Neutrophil (primary cell): ENCODE data around the gene RRP12.
A peak's percentile ranks its signal among the peaks of the same experiment; 100 is the strongest.

Experiments used
- H3K27ac ChIP-seq: fragments of 200-600 bp; sonication (generic); 2 replicates; pipeline ENCODE4 v1.5.1; 2016; ENCODE audit warnings: mild to moderate bottlenecking, moderate library complexity
- H3K27me3 ChIP-seq: fragments of 200-600 bp; sonication (generic); 2 replicates; pipeline ENCODE4 v1.6.0; 2016; ENCODE audit warnings: mild to moderate bottlenecking
- H3K36me3 ChIP-seq: fragments of 200-600 bp; sonication (generic); 2 replicates; pipeline ENCODE4 v1.5.1; 2017
- H3K4me1 ChIP-seq, 2 experiments: fragments of 200-600 bp in 1 of 2; sonication (generic) in 1 of 2; 1 replicate in 1 of 2; 2 replicates in 1 of 2; pipeline versions ENCODE4 v1.5.1 to v1.6.1; 2013 to 2016; ENCODE audit warnings: low read depth in 1 of 2, low read length in 1 of 2, mild to moderate bottlenecking in 1 of 2, moderate library complexity in 1 of 2; ENCODE audit not compliant: control insufficient read depth in 1 of 2, insufficient read depth in 1 of 2
- H3K4me3 ChIP-seq, 2 experiments: fragments of 200-600 bp in 1 of 2; sonication (generic) in 1 of 2; 1 replicate in 1 of 2; 2 replicates in 1 of 2; pipeline ENCODE4 v1.5.1; 2013 to 2016; ENCODE audit warnings: low read depth in 1 of 2, low read length in 1 of 2, mild to moderate bottlenecking in 1 of 2, moderate library complexity in 1 of 2
- H3K9me3 ChIP-seq: fragments of 200-600 bp; sonication (generic); 2 replicates; pipeline ENCODE4 v1.5.1; 2016
- TF ChIP-seq, protein P1 (sequence below): fragments of 200-600 bp; sonication (generic); IDR thresholded peaks from 2 replicates; pipeline ENCODE4 v1.5.1; 2016; ENCODE audit warnings: antibody characterized with exemption

RRP12 gene

DNA sequence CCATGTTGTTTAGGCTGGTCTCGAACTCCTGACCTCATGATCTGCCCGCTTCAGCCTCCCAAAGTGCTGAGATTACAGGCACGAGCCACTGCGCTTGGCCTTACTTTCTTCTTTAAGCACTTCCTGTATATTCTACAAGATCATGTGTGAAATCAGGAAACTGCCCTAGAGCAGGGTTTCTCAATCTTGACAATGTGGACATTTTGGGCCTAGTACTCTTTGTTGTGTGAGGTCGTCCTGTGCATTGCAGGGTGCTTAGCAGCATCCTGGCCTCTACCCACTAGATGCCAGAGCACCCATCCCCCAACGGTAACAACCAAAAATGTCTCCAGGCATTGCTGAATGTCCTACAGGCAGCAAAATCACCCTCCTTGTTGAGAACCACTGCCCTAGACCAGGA lies 24.7 kb downstream of the RRP12 start:
- Histone ChIP-seq H3K36me3 (peaks cover 46% of the 10 kb centered on the region), H3K9me3 (no peaks in the 10 kb centered on the region), H3K4me3 (peak overlapping the region in 1 of 2 experiments; percentile 38), H3K27me3 (no peaks in the 10 kb centered on the region), H3K4me1 (peaks cover 79 to 87% of the 10 kb centered on the region in 2 experiments), H3K27ac (peak overlapping the region; percentile 99)
- TF ChIP-seq, protein P1, sequence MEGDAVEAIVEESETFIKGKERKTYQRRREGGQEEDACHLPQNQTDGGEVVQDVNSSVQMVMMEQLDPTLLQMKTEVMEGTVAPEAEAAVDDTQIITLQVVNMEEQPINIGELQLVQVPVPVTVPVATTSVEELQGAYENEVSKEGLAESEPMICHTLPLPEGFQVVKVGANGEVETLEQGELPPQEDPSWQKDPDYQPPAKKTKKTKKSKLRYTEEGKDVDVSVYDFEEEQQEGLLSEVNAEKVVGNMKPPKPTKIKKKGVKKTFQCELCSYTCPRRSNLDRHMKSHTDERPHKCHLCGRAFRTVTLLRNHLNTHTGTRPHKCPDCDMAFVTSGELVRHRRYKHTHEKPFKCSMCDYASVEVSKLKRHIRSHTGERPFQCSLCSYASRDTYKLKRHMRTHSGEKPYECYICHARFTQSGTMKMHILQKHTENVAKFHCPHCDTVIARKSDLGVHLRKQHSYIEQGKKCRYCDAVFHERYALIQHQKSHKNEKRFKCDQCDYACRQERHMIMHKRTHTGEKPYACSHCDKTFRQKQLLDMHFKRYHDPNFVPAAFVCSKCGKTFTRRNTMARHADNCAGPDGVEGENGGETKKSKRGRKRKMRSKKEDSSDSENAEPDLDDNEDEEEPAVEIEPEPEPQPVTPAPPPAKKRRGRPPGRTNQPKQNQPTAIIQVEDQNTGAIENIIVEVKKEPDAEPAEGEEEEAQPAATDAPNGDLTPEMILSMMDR = peak; percentile 87

DNA sequence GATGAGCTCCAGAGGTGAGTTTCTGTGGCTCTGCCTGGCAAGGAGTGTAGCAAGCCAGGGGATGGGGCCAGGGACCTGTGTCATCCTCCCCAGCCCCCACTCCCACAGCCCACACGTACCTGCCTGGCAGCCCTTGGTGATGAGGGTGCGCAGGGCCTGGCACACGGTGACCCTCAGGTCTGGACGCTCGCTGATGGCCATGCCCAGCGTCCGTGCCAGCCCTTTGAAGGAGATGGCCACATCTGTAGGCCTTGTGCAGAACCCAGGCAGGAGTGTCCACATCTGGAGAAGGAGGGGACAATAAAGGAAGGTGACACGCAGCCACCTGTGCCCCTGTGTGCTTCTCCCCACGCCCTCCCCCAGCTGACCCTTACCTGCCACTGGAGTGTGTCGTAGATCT lies 27.7 kb downstream of the RRP12 start:
- H3K9me3 ChIP-seq = no peaks in the 10 kb centered on the region
- H3K27ac ChIP-seq = peak overlapping the region; percentile 99
- H3K4me1 ChIP-seq = peaks cover 99% of the 10 kb centered on the region in 2 experiments
- H3K36me3 ChIP-seq = peaks cover 50% of the 10 kb centered on the region
- no peaks in the 10 kb centered on the region for H3K27me3 ChIP-seq
- TF ChIP-seq, protein P1 = no peak
- H3K4me3 ChIP-seq = peak overlapping the region; percentile 17 to 38

DNA sequence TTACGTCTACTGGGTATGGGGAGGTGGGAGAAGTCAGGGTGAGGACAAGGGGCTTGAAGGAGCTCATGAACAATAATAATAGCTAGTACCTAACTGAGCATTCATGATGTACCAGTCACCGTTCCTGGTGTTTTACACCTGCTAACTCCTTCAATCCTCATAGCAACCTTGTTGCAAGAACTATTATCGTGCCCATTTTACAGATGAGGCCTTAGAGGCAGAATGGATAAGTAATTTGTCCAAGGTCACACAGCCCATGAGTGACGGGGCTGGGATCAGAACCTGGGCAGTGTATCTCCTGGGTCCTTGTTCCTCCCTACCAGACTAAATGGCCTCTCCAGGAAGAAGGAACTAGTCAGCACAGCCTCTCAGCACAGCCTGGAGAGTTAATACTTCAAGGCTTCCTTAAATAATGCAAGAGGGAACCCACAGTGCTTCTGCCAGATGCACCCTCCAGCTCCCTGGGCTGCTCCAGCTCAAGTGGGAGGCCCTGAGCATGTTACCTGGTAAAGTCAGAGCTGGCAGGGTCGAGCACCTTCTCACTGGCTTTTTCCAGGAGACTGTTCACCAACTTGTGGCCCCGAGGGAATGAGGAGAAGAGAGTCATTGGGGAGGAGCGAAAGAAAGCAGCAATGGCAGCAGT lies 28.8 kb downstream of the RRP12 start:
- Histone ChIP-seq H3K27me3 (no peaks in the 10 kb centered on the region), H3K4me3 (peak overlapping the region; percentile 31 to 38), H3K36me3 (peaks cover 41% of the 10 kb centered on the region), H3K9me3 (no peaks in the 10 kb centered on the region), H3K27ac (peak overlapping the region; percentile 99), H3K4me1 (peaks cover 100% of the 10 kb centered on the region in 2 experiments)
- TF ChIP-seq, protein P1 = no peak

DNA sequence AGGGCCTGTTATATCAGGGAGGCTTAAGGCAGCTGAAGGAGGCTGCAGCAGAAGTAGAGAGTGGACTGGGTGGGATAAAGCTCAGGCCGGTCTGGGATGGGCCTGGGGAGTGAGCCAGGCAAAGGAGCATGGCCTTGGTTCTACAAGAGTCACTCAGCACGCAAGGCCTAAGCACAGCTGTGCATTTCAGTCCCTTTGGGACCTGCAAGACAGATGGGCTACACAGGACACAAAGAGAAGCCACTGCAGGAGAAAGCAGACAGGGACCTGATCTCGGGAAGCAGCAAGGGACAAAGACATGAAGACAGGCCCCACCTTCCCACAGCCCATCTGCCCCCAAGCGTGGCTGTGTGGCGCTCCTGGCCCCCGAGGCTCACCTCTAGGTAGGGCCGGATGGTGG lies 29.4 kb downstream of the RRP12 start:
- peaks cover 100% of the 10 kb centered on the region in 2 experiments for H3K4me1 ChIP-seq
- H3K4me3 ChIP-seq = peak overlapping the region in 1 of 2 experiments; percentile 38
- H3K27me3 ChIP-seq = no peaks in the 10 kb centered on the region
- H3K27ac ChIP-seq = peak overlapping the region; percentile 99
- TF ChIP-seq, protein P1 = no peak
- peaks cover 37% of the 10 kb centered on the region for H3K36me3 ChIP-seq
- no peaks in the 10 kb centered on the region for H3K9me3 ChIP-seq

DNA sequence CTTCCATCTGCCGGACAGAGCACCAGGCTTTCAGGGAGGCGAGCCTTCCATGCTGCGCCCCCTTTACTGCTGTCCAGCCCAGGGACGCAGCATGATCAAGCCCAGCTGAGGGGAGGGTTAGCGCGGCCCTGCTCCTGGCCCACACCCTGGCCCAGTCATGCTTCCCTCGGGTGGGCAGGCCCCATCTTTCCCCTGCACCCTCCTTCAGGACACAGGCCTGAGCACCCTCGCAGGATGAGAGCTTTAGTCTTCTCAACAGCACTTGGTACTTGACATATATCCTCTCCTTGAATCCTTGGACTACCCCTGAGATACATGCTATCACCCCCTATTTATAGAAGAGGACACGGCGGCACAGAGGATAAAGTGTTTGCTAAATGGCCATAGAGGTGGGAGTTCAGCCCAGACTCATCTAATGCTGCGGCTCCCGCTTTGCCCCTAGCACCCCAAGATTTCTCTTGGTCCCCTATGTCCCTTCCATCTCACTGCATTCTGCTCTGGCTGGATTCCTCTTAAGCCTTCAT lies 34.0 kb downstream of the RRP12 start:
- Histone ChIP-seq H3K27me3 (no peaks in the 10 kb centered on the region), H3K27ac (peak overlapping the region; percentile 99), H3K4me3 (peak overlapping the region; percentile 41 to 59), H3K36me3 (peaks cover 44% of the 10 kb centered on the region), H3K4me1 (peaks cover 98 to 100% of the 10 kb centered on the region in 2 experiments), H3K9me3 (no peaks in the 10 kb centered on the region)
- TF ChIP-seq, protein P1 = no peak
